K562 treated with DMSO at 1 percent for 24 hours (cell line): ENCODE measurements around the gene ARHGEF33. TPM values are rescaled to one million over a fixed set of nuclear protein-coding genes. Genes with fewer than 3 reads are reported as not detected.

Experiments
- total RNA-seq: library from RNA; unstranded; fragments of 300-600 nt; gene quantifications from 2 replicates; pipeline ENCODE4 v1.2.3, GENCODE V29; 2022; ENCODE audit warnings: low read depth; ENCODE audit not compliant: insufficient read depth

Gene ARHGEF33
- total RNA-seq = not detected in 2 replicates

GRCh38 chr2:38889575-38889974 is at the start of gene ARHGEF33:
Gene ARHGEF33, plus strand, starts transcription at chr2:38889875. Its CDS starts 29,573 bp downstream, at chr2:38919448.

GRCh38 chr2:38875576-38876367 is 13.9 kb upstream of the ARHGEF33 start, which contains the start of the genes DHX57 and MORN2:
Gene DHX57, minus strand, starts transcription at chr2:38875934. Its CDS starts 7,529 bp downstream, at chr2:38868405.
Gene MORN2, plus strand, starts transcription at chr2:38875976.

Other genes starting within 250 kb of the ARHGEF33 start
- 35.2 and 36.8 TPM in 2 replicates for gene GALM, start 223.8 kb upstream of the ARHGEF33 start, total RNA-seq
- gene SRSF7, start 138.5 kb upstream of the ARHGEF33 start, total RNA-seq = 97.5 and 109 TPM in 2 replicates
- 4.2 and 10.8 TPM in 2 replicates for gene GEMIN6, start 111.7 kb upstream of the ARHGEF33 start, total RNA-seq
- 8.7 and 10.0 TPM in 2 replicates for gene DHX57, start 13.9 kb upstream of the ARHGEF33 start, total RNA-seq
- gene MORN2, start 13.9 kb upstream of the ARHGEF33 start, total RNA-seq = 6.8 and 14.4 TPM in 2 replicates
- 6.3 and 8.3 TPM in 2 replicates for gene SOS1, start 231.2 kb downstream of the ARHGEF33 start, total RNA-seq